Fibroblast of upper back skin (primary cell): ENCODE data around the gene CRISP2.

Experiments used
- DNase-seq: peaks from one replicate; pipeline ENCODE4 v3.0.0-alpha.2; 2013

Gene CRISP2

DNA sequence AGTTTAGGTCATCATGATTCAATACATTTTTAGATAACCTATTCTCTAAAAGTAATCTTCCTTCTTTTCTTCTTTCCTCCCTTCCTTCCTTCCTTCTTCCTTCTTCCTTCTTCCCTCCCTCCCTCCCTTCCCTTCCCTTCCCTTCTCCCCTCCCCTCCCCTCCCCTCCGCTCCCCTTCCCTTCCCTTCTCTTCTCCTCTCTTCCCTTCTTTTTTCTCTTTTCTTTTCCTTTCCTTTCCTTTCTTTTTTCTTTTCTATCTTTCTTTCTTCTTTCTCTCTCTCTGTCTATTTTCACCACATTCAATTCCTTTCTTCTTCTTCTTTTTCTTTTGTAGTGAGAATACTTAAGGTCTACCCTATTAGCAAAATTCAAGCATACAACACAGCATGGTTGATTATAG, 59.4 kb downstream of the CRISP2 start:
- DNase-seq: no peak

DNA sequence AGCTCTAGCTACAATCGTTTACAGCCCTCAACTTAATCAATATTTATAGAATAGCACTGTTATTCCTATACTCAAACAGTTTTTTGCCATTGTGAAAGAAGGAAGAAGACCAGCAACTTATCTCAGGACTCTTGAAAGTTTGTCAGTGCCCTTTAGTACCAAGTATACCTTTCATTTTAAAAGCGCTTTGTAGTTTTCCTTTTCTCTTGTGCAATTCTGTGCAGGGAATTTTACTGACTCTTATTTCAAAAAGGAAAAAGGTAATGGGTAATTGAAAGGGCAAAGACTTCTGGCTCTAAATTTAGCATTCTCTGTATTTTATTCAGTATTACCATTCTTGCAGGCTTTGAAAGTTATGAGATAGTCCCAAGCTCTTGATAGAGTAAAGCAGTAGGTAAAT, 59.9 kb downstream of the CRISP2 start:
- DNase-seq: no peak

DNA sequence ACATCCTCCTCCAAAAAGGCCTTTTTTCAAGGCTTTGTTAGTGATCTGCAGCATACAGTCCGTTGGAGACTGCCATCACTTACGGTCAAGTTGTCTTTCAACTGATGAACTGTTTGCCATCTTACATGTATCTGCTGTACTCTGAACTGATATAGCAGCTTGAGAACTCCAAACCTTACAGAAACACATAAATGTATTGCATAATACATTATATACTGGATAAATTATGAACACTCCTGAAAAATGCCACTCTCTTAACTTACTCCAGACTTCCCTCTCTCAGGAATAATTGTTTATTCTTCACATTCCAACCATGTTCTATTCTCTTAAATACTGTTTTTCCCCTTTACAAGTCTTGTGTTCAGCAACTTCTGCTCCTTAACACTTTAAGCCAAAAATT, 62.1 kb downstream of the CRISP2 start:
- no peak for DNase-seq

DNA sequence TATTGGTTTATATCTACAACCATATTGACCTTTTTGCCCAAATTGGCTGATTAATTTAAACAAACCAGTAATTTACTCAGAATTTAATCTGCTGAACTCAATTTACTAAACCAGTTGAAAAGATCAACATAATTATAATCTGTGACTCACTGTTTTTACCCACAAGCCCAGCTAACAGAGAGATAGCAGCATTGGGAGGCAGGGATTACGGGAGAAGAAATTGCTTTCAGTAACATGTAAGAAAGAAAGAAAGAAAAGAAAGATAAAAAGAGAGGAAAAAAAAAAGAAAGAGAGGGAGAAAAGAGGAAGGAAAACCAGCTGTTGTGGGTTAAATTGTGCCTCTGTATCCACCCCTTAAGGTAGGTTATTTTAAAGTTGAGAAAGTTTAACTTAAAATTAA, 63.4 kb downstream of the CRISP2 start:
- no peak for DNase-seq

DNA sequence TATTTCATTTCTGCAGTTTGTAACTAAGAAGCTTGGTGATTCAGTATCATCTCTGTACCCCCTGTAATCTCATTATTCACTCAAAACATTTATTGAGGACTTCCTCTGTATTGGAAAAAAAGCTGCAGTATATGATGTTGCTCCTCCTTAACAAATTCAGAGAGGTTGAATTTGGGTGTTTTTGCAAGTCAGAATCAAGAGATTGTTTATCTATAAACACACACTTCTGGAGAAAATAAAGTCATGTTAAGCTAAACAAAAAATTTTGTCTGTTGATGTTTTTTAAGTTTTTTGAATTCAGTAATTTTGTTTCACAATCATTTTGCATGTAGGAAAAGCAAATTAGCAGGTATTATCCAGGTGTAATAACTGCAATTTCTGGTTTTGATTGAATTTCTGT, 65.3 kb downstream of the CRISP2 start:
- no peak for DNase-seq

DNA sequence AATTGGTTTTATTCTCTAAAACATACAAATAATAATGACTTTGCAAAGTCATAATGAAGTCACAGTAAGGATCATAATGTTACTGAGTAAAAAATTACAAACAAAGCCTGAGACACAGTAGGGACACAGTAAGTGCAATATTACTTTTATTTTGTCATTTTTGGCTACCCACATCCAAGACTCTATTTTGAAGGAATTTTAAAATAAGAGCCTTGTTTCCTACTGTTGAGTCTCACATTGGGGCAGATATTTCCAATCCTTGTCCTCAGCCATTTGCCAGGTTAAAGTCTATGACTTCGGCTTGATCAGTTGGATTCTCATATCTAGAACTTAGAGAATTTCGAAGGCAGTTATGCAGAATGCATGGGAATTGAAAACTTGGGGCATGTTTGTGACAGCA, 65.9 kb downstream of the CRISP2 start:
- no peak for DNase-seq

DNA sequence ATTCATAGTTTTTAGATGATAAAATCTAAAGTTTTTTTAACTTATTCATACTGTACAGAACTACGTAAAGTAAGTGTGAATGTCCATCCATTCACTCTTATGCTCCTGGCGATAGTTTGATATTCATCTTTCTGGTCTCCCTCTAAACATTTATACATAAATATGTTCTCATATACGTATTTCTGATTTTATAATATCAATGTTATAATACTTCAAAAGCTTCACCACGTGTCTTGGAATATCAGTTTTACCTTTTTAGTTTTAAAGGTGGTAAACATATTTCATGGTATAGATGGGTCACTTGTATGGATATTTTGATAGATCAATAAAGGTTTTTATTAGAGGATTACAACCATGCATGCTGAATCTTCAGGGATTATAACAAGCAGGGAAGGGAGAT, 66.4 kb downstream of the CRISP2 start:
- no peak for DNase-seq

DNA sequence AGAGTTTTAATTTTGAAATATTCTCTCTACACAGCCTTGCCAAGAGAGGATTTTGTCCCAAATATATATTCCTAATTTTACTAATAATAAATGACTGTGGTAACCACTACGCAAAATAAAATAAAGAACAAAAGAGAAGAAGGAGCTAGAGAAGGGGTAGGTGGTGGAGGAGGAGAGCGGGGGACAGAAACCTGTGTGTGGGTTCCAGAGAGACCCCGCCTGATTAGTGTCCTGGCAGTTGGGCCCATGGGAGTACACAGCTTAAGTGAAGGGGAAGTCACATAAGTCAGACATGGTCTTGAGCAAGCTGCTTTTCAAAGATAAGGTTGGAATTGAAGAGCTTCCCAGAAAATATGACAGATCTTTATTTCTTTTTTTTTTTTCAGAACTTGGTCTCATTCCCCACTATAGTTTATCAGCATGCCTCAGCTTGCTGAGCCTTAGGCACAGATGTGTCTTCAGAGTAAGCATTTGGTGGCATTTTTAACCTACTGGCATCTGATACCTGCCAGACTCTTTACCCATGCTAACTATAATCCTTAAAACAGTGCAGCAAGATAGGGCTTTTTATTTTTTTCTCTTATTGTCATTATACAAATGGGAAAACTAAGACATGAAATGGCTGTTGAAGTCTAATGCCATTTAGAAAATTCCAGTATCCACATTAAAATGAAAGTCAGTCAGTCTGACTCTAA, 67.1 kb downstream of the CRISP2 start:
- DNase-seq: no peak

DNA sequence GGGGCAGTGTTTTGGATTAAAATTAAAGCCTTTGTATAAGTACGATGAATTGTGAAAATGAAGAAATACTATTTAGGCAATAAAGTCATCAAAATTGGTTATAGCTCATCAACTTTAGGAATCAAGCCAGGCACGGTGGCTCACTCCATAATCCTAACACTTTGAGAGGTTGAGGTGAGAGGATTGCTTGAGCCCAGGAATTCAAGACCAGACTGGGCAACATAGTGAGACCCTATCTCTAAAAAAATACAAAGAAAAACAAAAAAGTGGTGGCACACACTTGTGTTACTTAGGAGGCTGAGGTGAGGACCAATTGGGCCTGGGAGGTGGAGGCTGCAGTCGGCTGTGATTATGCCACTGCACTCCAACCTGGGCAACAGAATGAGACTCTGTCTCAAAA, 68.2 kb downstream of the CRISP2 start:
- no peak for DNase-seq
